ENCODE data around the gene CNOT4.
A peak's percentile ranks its signal among the peaks of the same experiment; 100 is the strongest.

The CNOT4 gene

GRCh38 chr7:135333200-135333599, 176.7 kb downstream of the CNOT4 start:
- no peak overlapping the region for H3K14ac ChIP-seq (ENCODE audit: low read length)
- no peak overlapping the region for H3K4me2 ChIP-seq (ENCODE audit: insufficient read depth, low read length, poor library complexity, severe bottlenecking)
- no peak overlapping the region for H4K8ac ChIP-seq (ENCODE audit: low read depth, low read length)
- no peak overlapping the region for H3K9ac ChIP-seq (ENCODE audit: low read depth, low read length, poor library complexity)
- H4K91ac ChIP-seq (ENCODE audit: low read depth, low read length, poor library complexity): no peak overlapping the region
- no peak overlapping the region for H2BK12ac ChIP-seq (ENCODE audit: low read length)
- no peak for DNase-seq (ENCODE audit: low spot score)
- WGBS, 2 donors (ENCODE audit: extremely low coverage in 2 of 2, insufficient read length in 2 of 2, insufficient replicate concordance in 1 of 2): no CpG with 5 or more reads among the region's 1 CpG
- peak overlapping the region; percentile 5 for H2AFZ ChIP-seq (ENCODE audit: low read length)
- H2BK5ac ChIP-seq (ENCODE audit: low read length): no peak overlapping the region
- no peak overlapping the region for H3K23ac ChIP-seq (ENCODE audit: low read depth, low read length, poor library complexity)
- no peak overlapping the region for H2BK15ac ChIP-seq (ENCODE audit: low read length)
- no peak overlapping the region for H3K4me3 ChIP-seq (ENCODE audit: low read length in 2 of 2)
- H2BK120ac ChIP-seq (ENCODE audit: low read depth, low read length): no peak overlapping the region
- H3K27me3 ChIP-seq (ENCODE audit: control insufficient read depth in 3 of 3, insufficient read depth in 3 of 3, low read depth in 1 of 3, low read length in 3 of 3): peaks cover 0 to 2% (median 0%) of the 10 kb centered on the region in 3 experiments
- H3K18ac ChIP-seq (ENCODE audit: low read length): no peak overlapping the region
- no peaks in the 10 kb centered on the region for H3K79me1 ChIP-seq (ENCODE audit: low read depth, low read length)
- no peak overlapping the region for H3K4ac ChIP-seq (ENCODE audit: low read length)
- H2AK5ac ChIP-seq (ENCODE audit: low read depth, low read length): no peak overlapping the region
- H3K4me1 ChIP-seq (ENCODE audit: control insufficient read depth in 2 of 2, insufficient read depth in 1 of 2, low read depth in 1 of 2, low read length in 2 of 2): peaks cover 0 to 7% of the 10 kb centered on the region in 2 donors
- no peak overlapping the region for H3K27ac ChIP-seq (replicated peaks; ENCODE audit: low read length)
- H3K36me3 ChIP-seq (replicated peaks in 1 of 2; ENCODE audit: control insufficient read depth in 2 of 2, insufficient read depth in 2 of 2, low read length in 2 of 2): no peaks in the 10 kb centered on the region
- no peaks in the 10 kb centered on the region for H3K9me3 ChIP-seq (replicated peaks in 1 of 2; ENCODE audit: control insufficient read depth in 2 of 2, insufficient read depth in 1 of 2, low read depth in 1 of 2, low read length in 2 of 2)

GRCh38 chr7:135330088-135330487, 179.8 kb downstream of the CNOT4 start:
- Histone ChIP-seq H3K36me3 (replicated peaks in 1 of 2; ENCODE audit: control insufficient read depth in 2 of 2, insufficient read depth in 2 of 2, low read length in 2 of 2) (no peaks in the 10 kb centered on the region), H2AK5ac (ENCODE audit: low read depth, low read length) (no peak overlapping the region), H3K4me1 (ENCODE audit: control insufficient read depth in 2 of 2, insufficient read depth in 1 of 2, low read depth in 1 of 2, low read length in 2 of 2) (peaks cover 0 to 2% of the 10 kb centered on the region in 2 donors), H2BK5ac (ENCODE audit: low read length) (no peak overlapping the region), H4K8ac (ENCODE audit: low read depth, low read length) (no peak overlapping the region), H3K27me3 (ENCODE audit: control insufficient read depth in 3 of 3, insufficient read depth in 3 of 3, low read depth in 1 of 3, low read length in 3 of 3) (peaks cover 0 to 1% (median 0%) of the 10 kb centered on the region in 3 experiments), H3K4ac (ENCODE audit: low read length) (no peak overlapping the region), H3K27ac (replicated peaks; ENCODE audit: low read length) (no peak overlapping the region), H2BK12ac (ENCODE audit: low read length) (no peak overlapping the region), H3K79me1 (ENCODE audit: low read depth, low read length) (no peaks in the 10 kb centered on the region), H4K91ac (ENCODE audit: low read depth, low read length, poor library complexity) (no peak overlapping the region), H3K23ac (ENCODE audit: low read depth, low read length, poor library complexity) (no peak overlapping the region), H2BK120ac (ENCODE audit: low read depth, low read length) (no peak overlapping the region), H3K4me3 (ENCODE audit: low read length in 2 of 2) (no peak overlapping the region), H3K4me2 (ENCODE audit: insufficient read depth, low read length, poor library complexity, severe bottlenecking) (no peak overlapping the region), H3K9ac (ENCODE audit: low read depth, low read length, poor library complexity) (no peak overlapping the region), H2AFZ (ENCODE audit: low read length) (no peak overlapping the region), H3K14ac (ENCODE audit: low read length) (no peak overlapping the region), H3K18ac (ENCODE audit: low read length) (no peak overlapping the region), H3K9me3 (replicated peaks in 1 of 2; ENCODE audit: control insufficient read depth in 2 of 2, insufficient read depth in 1 of 2, low read depth in 1 of 2, low read length in 2 of 2) (no peaks in the 10 kb centered on the region), H2BK15ac (ENCODE audit: low read length) (no peak overlapping the region)
- no CpG with 5 or more reads among the region's 1 CpG for WGBS, 2 donors (ENCODE audit: extremely low coverage in 2 of 2, insufficient read length in 2 of 2, insufficient replicate concordance in 1 of 2)
- DNase-seq (ENCODE audit: low spot score): no peak

- H3K9me3 ChIP-seq (replicated peaks in 1 of 2; ENCODE audit: control insufficient read depth in 2 of 2, insufficient read depth in 1 of 2, low read depth in 1 of 2, low read length in 2 of 2): no peaks in the 10 kb centered on the region
- no peak overlapping the region for H4K91ac ChIP-seq (ENCODE audit: low read depth, low read length, poor library complexity)
- DNase-seq (ENCODE audit: low spot score): no peak
- H3K4me2 ChIP-seq (ENCODE audit: insufficient read depth, low read length, poor library complexity, severe bottlenecking): no peak overlapping the region
- H2BK15ac ChIP-seq (ENCODE audit: low read length): no peak overlapping the region
- no peak overlapping the region for H3K23ac ChIP-seq (ENCODE audit: low read depth, low read length, poor library complexity)
- no peak overlapping the region for H2BK12ac ChIP-seq (ENCODE audit: low read length)
- H2AK5ac ChIP-seq (ENCODE audit: low read depth, low read length): no peak overlapping the region
- no peak overlapping the region for H3K18ac ChIP-seq (ENCODE audit: low read length)
- H3K27me3 ChIP-seq (ENCODE audit: control insufficient read depth in 3 of 3, insufficient read depth in 3 of 3, low read depth in 1 of 3, low read length in 3 of 3): no peaks in the 10 kb centered on the region
- H2BK120ac ChIP-seq (ENCODE audit: low read depth, low read length): no peak overlapping the region
- H3K14ac ChIP-seq (ENCODE audit: low read length): no peak overlapping the region
- H3K4me1 ChIP-seq (ENCODE audit: control insufficient read depth in 2 of 2, insufficient read depth in 1 of 2, low read depth in 1 of 2, low read length in 2 of 2): no peaks in the 10 kb centered on the region
- H3K9ac ChIP-seq (ENCODE audit: low read depth, low read length, poor library complexity): no peak overlapping the region
- WGBS, 2 donors (ENCODE audit: extremely low coverage in 2 of 2, insufficient read length in 2 of 2, insufficient replicate concordance in 1 of 2): no CpG with 5 or more reads among the region's 7 CpGs
- no peaks in the 10 kb centered on the region for H3K79me1 ChIP-seq (ENCODE audit: low read depth, low read length)
- no peak overlapping the region for H3K4me3 ChIP-seq (ENCODE audit: low read length in 2 of 2)
- no peak overlapping the region for H2AFZ ChIP-seq (ENCODE audit: low read length)
- no peak overlapping the region for H2BK5ac ChIP-seq (ENCODE audit: low read length)
- H3K27ac ChIP-seq (replicated peaks; ENCODE audit: low read length): no peak overlapping the region
- no peak overlapping the region for H4K8ac ChIP-seq (ENCODE audit: low read depth, low read length)
- H3K36me3 ChIP-seq (replicated peaks in 1 of 2; ENCODE audit: control insufficient read depth in 2 of 2, insufficient read depth in 2 of 2, low read length in 2 of 2): no peaks in the 10 kb centered on the region
- H3K4ac ChIP-seq (ENCODE audit: low read length): no peak overlapping the region
Observed at GRCh38 chr7:135328526-135328925, 181.4 kb downstream of the CNOT4 start.

- no peak overlapping the region for H2BK5ac ChIP-seq (ENCODE audit: low read length)
- H2AFZ ChIP-seq (ENCODE audit: low read length): no peak overlapping the region
- no peak overlapping the region for H3K18ac ChIP-seq (ENCODE audit: low read length)
- H3K27me3 ChIP-seq (ENCODE audit: control insufficient read depth in 3 of 3, insufficient read depth in 3 of 3, low read depth in 1 of 3, low read length in 3 of 3): no peaks in the 10 kb centered on the region
- no peak overlapping the region for H3K14ac ChIP-seq (ENCODE audit: low read length)
- H2AK5ac ChIP-seq (ENCODE audit: low read depth, low read length): no peak overlapping the region
- H3K4me1 ChIP-seq (ENCODE audit: control insufficient read depth in 2 of 2, insufficient read depth in 1 of 2, low read depth in 1 of 2, low read length in 2 of 2): no peaks in the 10 kb centered on the region
- no peak overlapping the region for H3K4ac ChIP-seq (ENCODE audit: low read length)
- no peak overlapping the region for H4K91ac ChIP-seq (ENCODE audit: low read depth, low read length, poor library complexity)
- no peak overlapping the region for H3K4me3 ChIP-seq (ENCODE audit: low read length in 2 of 2)
- no peak overlapping the region for H4K8ac ChIP-seq (ENCODE audit: low read depth, low read length)
- no peak overlapping the region for H2BK12ac ChIP-seq (ENCODE audit: low read length)
- H3K9ac ChIP-seq (ENCODE audit: low read depth, low read length, poor library complexity): no peak overlapping the region
- no peaks in the 10 kb centered on the region for H3K9me3 ChIP-seq (replicated peaks in 1 of 2; ENCODE audit: control insufficient read depth in 2 of 2, insufficient read depth in 1 of 2, low read depth in 1 of 2, low read length in 2 of 2)
- H2BK120ac ChIP-seq (ENCODE audit: low read depth, low read length): no peak overlapping the region
- no peaks in the 10 kb centered on the region for H3K79me1 ChIP-seq (ENCODE audit: low read depth, low read length)
- WGBS, 2 donors (ENCODE audit: extremely low coverage in 2 of 2, insufficient read length in 2 of 2, insufficient replicate concordance in 1 of 2): no CpG with 5 or more reads among the region's 3 CpGs
- H3K23ac ChIP-seq (ENCODE audit: low read depth, low read length, poor library complexity): no peak overlapping the region
- no peak overlapping the region for H3K27ac ChIP-seq (replicated peaks; ENCODE audit: low read length)
- DNase-seq (ENCODE audit: low spot score): no peak
- H3K4me2 ChIP-seq (ENCODE audit: insufficient read depth, low read length, poor library complexity, severe bottlenecking): no peak overlapping the region
- H2BK15ac ChIP-seq (ENCODE audit: low read length): no peak overlapping the region
- H3K36me3 ChIP-seq (replicated peaks in 1 of 2; ENCODE audit: control insufficient read depth in 2 of 2, insufficient read depth in 2 of 2, low read length in 2 of 2): no peaks in the 10 kb centered on the region
Observed at GRCh38 chr7:135328053-135328452, 181.8 kb downstream of the CNOT4 start.

Measured in neuronal stem cell (in vitro differentiated cells).